Breast epithelium (tissue), 4 donors: ENCODE results near the gene KHK. TPM values are rescaled to one million over a fixed set of nuclear protein-coding genes. Genes with fewer than 3 reads are reported as not detected.

Source experiments
- DNase-seq, 2 donors: peaks; one replicate each; pipeline ENCODE4 v3.0.0-alpha.2; 2019; ENCODE audit warnings: low spot score in 2 of 2
- H3K27ac ChIP-seq, 2 donors: fragments of 200-600 bp; sonication (generic) in 1 of 2; one replicate each; pipeline ENCODE4 v1.5.1; 2016 to 2019; ENCODE audit warnings: mild to moderate bottlenecking in 1 of 2
- H3K27me3 ChIP-seq, 2 donors: fragments of 200-600 bp; sonication (generic) in 1 of 2; one replicate each; pipeline versions ENCODE4 v1.5.1 to v1.6.0; 2017 to 2019; ENCODE audit warnings: control low read depth in 1 of 2, mild to moderate bottlenecking in 1 of 2
- H3K36me3 ChIP-seq: fragments of 200-600 bp; one replicate; pipeline ENCODE4 v1.5.1; 2019
- H3K4me1 ChIP-seq, 2 donors: fragments of 200-600 bp; sonication (generic); one replicate each; pipeline ENCODE4 v1.5.1; 2016 to 2019; ENCODE audit warnings: control low read depth in 1 of 2
- H3K4me3 ChIP-seq, 3 donors: fragments of 200-600 bp; sonication (generic); 1 replicate in 2 of 3; 2 replicates in 1 of 3; pipeline ENCODE4 v1.5.1; 2016 to 2019; ENCODE audit warnings: mild to moderate bottlenecking in 3 of 3, moderate library complexity in 2 of 3
- H3K9me3 ChIP-seq, 2 donors: fragments of 200-600 bp; sonication (generic) in 1 of 2; one replicate each; pipeline ENCODE4 v1.5.1; 2016 to 2019; ENCODE audit warnings: control low read depth in 1 of 2
- CTCF ChIP-seq, 3 donors: fragments of 450-650 bp; IDR thresholded peaks; one replicate each; pipeline ENCODE4 v1.5.1; 2016 to 2017; ENCODE audit warnings: antibody characterized with exemption in 3 of 3, mild to moderate bottlenecking in 3 of 3, moderate library complexity in 3 of 3
- POLR2A ChIP-seq: fragments of 450-650 bp; IDR thresholded peaks from one replicate; pipeline ENCODE4 v1.6.1; 2016; ENCODE audit warnings: antibody characterized with exemption, mild to moderate bottlenecking, moderate library complexity
- POLR2AphosphoS5 ChIP-seq, 3 donors: sonication (generic); formaldehyde crosslinking; IDR thresholded peaks; one replicate each; pipeline ENCODE4 v1.6.1; 2017; ENCODE audit warnings: antibody characterized with exemption in 3 of 3
- intact Hi-C: fragments of 100-400 bp; cut with DNase I; formaldehyde crosslinking; loops from one replicate; pipeline ENCODE4 v1.15.1; 2023; ENCODE audit warnings: low total_unique reads
- total RNA-seq, 3 donors: library from RNA; depleted of rRNA; stranded (reverse); fragments of >200 nt; gene quantifications; one replicate each; pipeline ENCODE4 v1.1.0, GENCODE V29; 2016

Gene KHK
- total RNA-seq, 3 donors from 2014 or later = 2.2 to 4.1 (median 3.6) TPM

GRCh38 chr2:27085062-27085672 lies 1.4 kb upstream of the KHK start:
- Histone ChIP-seq H3K27me3 (no peaks in the 10 kb centered on the region), H3K4me3 (peak overlapping the region; percentile 68 to 75 (median 74)), H3K9me3 (no peaks in the 10 kb centered on the region), H3K4me1 (peaks cover 0 to 18% of the 10 kb centered on the region in 2 donors), H3K36me3 (no peaks in the 10 kb centered on the region), H3K27ac (peak overlapping the region; percentile 74 to 89)
- intact Hi-C loops = no loop called here
- DNase-seq = no peak
- TF ChIP-seq POLR2A (no peak), POLR2AphosphoS5 (IDR thresholded peaks at IDR 0.05) (no peak)

- peak overlapping the region; percentile 74 to 89 for H3K27ac ChIP-seq
- intact Hi-C loops = no loop called here
- H3K36me3 ChIP-seq = no peaks in the 10 kb centered on the region
- peak; percentile 47 to 63 for DNase-seq
- H3K4me1 ChIP-seq = peaks cover 0 to 18% of the 10 kb centered on the region in 2 donors
- TF ChIP-seq POLR2AphosphoS5 (IDR thresholded peaks at IDR 0.05) (peak in 2 of 3 donors; percentile 28 to 47), POLR2A (no peak), CTCF (IDR thresholded peaks at IDR 0.05) (no peak)
- peak overlapping the region; percentile 68 to 75 (median 74) for H3K4me3 ChIP-seq
- no peaks in the 10 kb centered on the region for H3K27me3 ChIP-seq
- no peaks in the 10 kb centered on the region for H3K9me3 ChIP-seq
Observed at GRCh38 chr2:27085673-27086089, 891 bp upstream of the KHK start.

- TF ChIP-seq CTCF (IDR thresholded peaks at IDR 0.05) (peak; percentile 65 to 90 (median 89)), POLR2AphosphoS5 (IDR thresholded peaks at IDR 0.05) (peak; percentile 54 to 77 (median 66)), POLR2A (peak; percentile 34)
- H3K4me1 ChIP-seq = peaks cover 0 to 18% of the 10 kb centered on the region in 2 donors
- no peaks in the 10 kb centered on the region for H3K27me3 ChIP-seq
- H3K27ac ChIP-seq = peak overlapping the region; percentile 74 to 89
- no peaks in the 10 kb centered on the region for H3K9me3 ChIP-seq
- intact Hi-C loops = no loop called here
- DNase-seq = peak; percentile 94 to 95
- H3K36me3 ChIP-seq = no peaks in the 10 kb centered on the region
- peak overlapping the region; percentile 68 to 75 (median 74) for H3K4me3 ChIP-seq
Observed at GRCh38 chr2:27086090-27086723, 365 bp upstream of the KHK start.

GRCh38 chr2:27087823-27088410 lies 1.3 kb downstream of the KHK start:
- no peaks in the 10 kb centered on the region for H3K27me3 ChIP-seq
- no peaks in the 10 kb centered on the region for H3K36me3 ChIP-seq
- no peaks in the 10 kb centered on the region for H3K9me3 ChIP-seq
- TF ChIP-seq CTCF (IDR thresholded peaks at IDR 0.05) (no peak), POLR2AphosphoS5 (IDR thresholded peaks at IDR 0.05) (no peak), POLR2A (no peak)
- H3K27ac ChIP-seq = no peak overlapping the region
- H3K4me1 ChIP-seq = peaks cover 0 to 7% of the 10 kb centered on the region in 2 donors
- no peak overlapping the region for H3K4me3 ChIP-seq
- intact Hi-C loops = no loop called here
- no peak for DNase-seq

GRCh38 chr2:27088634-27089033 lies 2.1 kb downstream of the KHK start:
- Histone ChIP-seq H3K36me3 (no peaks in the 10 kb centered on the region), H3K4me1 (peaks cover 0 to 7% of the 10 kb centered on the region in 2 donors), H3K27me3 (no peaks in the 10 kb centered on the region), H3K9me3 (no peaks in the 10 kb centered on the region), H3K4me3 (no peak overlapping the region), H3K27ac (no peak overlapping the region)
- intact Hi-C loops = no loop called here
- DNase-seq = no peak
- TF ChIP-seq POLR2A (no peak), CTCF (IDR thresholded peaks at IDR 0.05) (no peak), POLR2AphosphoS5 (IDR thresholded peaks at IDR 0.05) (no peak)
